Hepatocyte (in vitro differentiated cells): ENCODE data around the gene ATP5F1B.

Experiments used
- CTCF ChIP-seq: fragments of 200-600 bp; sonication (generic); IDR thresholded peaks from 2 replicates; pipeline ENCODE4 v1.5.1; 2016; ENCODE audit warnings: antibody characterized with exemption, mild to moderate bottlenecking; ENCODE audit not compliant: poor library complexity
- EZH2 ChIP-seq: fragments of 200-600 bp; sonication (generic); IDR thresholded peaks from 2 replicates; pipeline ENCODE4 v1.6.1; 2016; ENCODE audit warnings: antibody characterized with exemption, mild to moderate bottlenecking, borderline replicate concordance
- EZH2phosphoT487 ChIP-seq: fragments of 200-600 bp; sonication (generic); IDR thresholded peaks from one replicate; pipeline ENCODE4 v1.6.1; 2018; ENCODE audit warnings: antibody characterized with exemption, mild to moderate bottlenecking, low read depth, moderate library complexity; ENCODE audit not compliant: unreplicated experiment, severe bottlenecking

- TF ChIP-seq CTCF (no peak), EZH2phosphoT487 (no peak), EZH2 (no peak)
Observed at GRCh38 chr12:56661979-56662638, 16.3 kb upstream of the ATP5F1B start.
